ENCODE results near the gene RUNDC3A.

RUNDC3A gene

GRCh38 chr17:44308320-44308818 is at the start of gene RUNDC3A:
Gene RUNDC3A, plus strand, starts transcription at chr17:44308601. Its CDS starts 232 bp downstream, at chr17:44308833.
- peak; percentile 80 for DNase-seq

- DNase-seq, result no peak
Observed at GRCh38 chr17:44258811-44259351, 49.5 kb upstream of the RUNDC3A start.

- no peak for DNase-seq
Observed at GRCh38 chr17:44260296-44260695, 48.1 kb upstream of the RUNDC3A start.

GRCh38 chr17:44262654-44263225 is 45.7 kb upstream of the RUNDC3A start:
- DNase-seq, result no peak

- no peak for DNase-seq
Observed at GRCh38 chr17:44263345-44263902, 45.0 kb upstream of the RUNDC3A start.

GRCh38 chr17:44266402-44267164 is 41.8 kb upstream of the RUNDC3A start:
- DNase-seq, result no peak

GRCh38 chr17:44267165-44267455 is 41.3 kb upstream of the RUNDC3A start:
- no peak for DNase-seq

- no peak for DNase-seq
Observed at GRCh38 chr17:44267818-44268490, 40.4 kb upstream of the RUNDC3A start, which contains the start of gene SLC4A1. Gene SLC4A1, minus strand, starts transcription at chr17:44268135. Its CDS starts 5,269 bp downstream, at chr17:44262866.

- DNase-seq, result no peak
Observed at GRCh38 chr17:44268709-44269534, 39.5 kb upstream of the RUNDC3A start.

GRCh38 chr17:44269535-44270240 is 38.7 kb upstream of the RUNDC3A start:
- DNase-seq, result no peak

- DNase-seq, result no peak
Observed at GRCh38 chr17:44272321-44272951, 36.0 kb upstream of the RUNDC3A start.

GRCh38 chr17:44272954-44273353 is 35.4 kb upstream of the RUNDC3A start:
- DNase-seq, result no peak

GRCh38 chr17:44273607-44274006 is 34.8 kb upstream of the RUNDC3A start:
- DNase-seq, result no peak

GRCh38 chr17:44277976-44278375 is 30.4 kb upstream of the RUNDC3A start:
- DNase-seq, result no peak

- no peak for DNase-seq
Observed at GRCh38 chr17:44279346-44279665, 29.1 kb upstream of the RUNDC3A start.

- no peak for DNase-seq
Observed at GRCh38 chr17:44279666-44280391, 28.6 kb upstream of the RUNDC3A start.

- DNase-seq, result no peak
Observed at GRCh38 chr17:44280392-44280937, 27.9 kb upstream of the RUNDC3A start.

GRCh38 chr17:44281570-44281969 is 26.8 kb upstream of the RUNDC3A start:
- no peak for DNase-seq

GRCh38 chr17:44282264-44282663 is 26.1 kb upstream of the RUNDC3A start:
- DNase-seq, result no peak

GRCh38 chr17:44283344-44284023 is 24.9 kb upstream of the RUNDC3A start:
- no peak for DNase-seq

Data from GDM1 (cell line).